Esophagus squamous epithelium (tissue), 4 donors: ENCODE data around the gene FAM107B.

Experiments used
- CTCF ChIP-seq, 6 experiments: fragments of 450-650 bp in 4 of 6; fragments of 200-600 bp in 2 of 6; sonication (generic) in 2 of 6; IDR thresholded peaks; one replicate each; pipeline ENCODE4 v1.5.1; 2016 to 2019; ENCODE audit warnings: antibody characterized with exemption in 6 of 6, mild to moderate bottlenecking in 4 of 6, moderate library complexity in 4 of 6
- POLR2A ChIP-seq, 4 donors: fragments of 450-650 bp; IDR thresholded peaks; one replicate each; pipeline ENCODE4 v1.6.1; 2017; ENCODE audit warnings: antibody characterized with exemption in 4 of 4, mild to moderate bottlenecking in 4 of 4, moderate library complexity in 3 of 4

DNA sequence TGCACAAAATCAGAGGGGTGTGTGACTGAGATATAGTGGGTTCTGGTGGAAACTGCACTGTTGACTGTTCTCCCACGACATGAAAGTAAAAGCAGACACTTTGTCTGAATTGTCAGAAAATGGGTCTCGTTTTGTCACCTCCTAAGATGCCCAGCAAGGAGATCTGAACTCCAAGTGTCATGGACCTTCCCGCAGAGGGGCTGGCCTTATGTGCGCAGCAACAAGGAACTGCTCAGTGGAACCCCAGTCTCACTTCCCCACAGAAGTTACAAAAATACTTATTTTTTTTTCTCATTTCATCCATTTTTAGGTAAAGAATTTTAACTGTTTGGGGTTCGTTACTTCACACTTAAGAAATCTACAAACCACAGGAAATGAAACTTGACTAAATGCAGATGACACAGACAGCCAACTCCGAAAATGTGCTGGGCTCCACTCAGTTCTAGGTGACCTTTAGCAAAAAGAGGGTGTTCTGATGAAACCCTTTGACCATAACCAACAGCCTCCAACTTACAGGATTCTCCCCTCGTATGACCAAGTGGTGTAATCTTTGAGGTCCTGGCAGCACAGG lies 115.0 kb downstream of the FAM107B start:
- no peak for TF ChIP-seq CTCF (IDR thresholded peaks at IDR 0.05)
- no peak for TF ChIP-seq POLR2A (IDR thresholded peaks at IDR 0.05)
